Activated naive CD4-positive, alpha-beta T cell treated with anti-CD3 and anti-CD28 coated beads for 36 hours (primary cell): Measurements from ENCODE around the gene QRICH2. TPM values are rescaled to one million over a fixed set of nuclear protein-coding genes. Genes with fewer than 3 reads are reported as not detected.
A peak's percentile ranks its signal among the peaks of the same experiment; 100 is the strongest.

Experiments used
- CTCF ChIA-PET: fragments of 350-600 bp; sonication (Branson Sonifier 250); formaldehyde crosslinking; loops from one replicate; lab custom pipeline; 2021; ENCODE audit warnings: antibody characterized with exemption; lab: Charles Lee
- DNase-seq: peaks from one replicate; pipeline ENCODE4 v3.0.0-alpha.2; 2020
- H3K27ac Mint-ChIP-seq: one replicate; pipeline ENCODE4 v1.8.0; 2021; ENCODE audit warnings: mild to moderate bottlenecking, mixed read lengths
- H3K27me3 Mint-ChIP-seq: one replicate; pipeline ENCODE4 v1.8.0; 2021; ENCODE audit warnings: low read depth, mixed read lengths
- H3K36me3 Mint-ChIP-seq: one replicate; pipeline ENCODE4 v1.8.0; 2021; ENCODE audit warnings: low read depth, mixed read lengths
- H3K4me1 Mint-ChIP-seq: one replicate; pipeline ENCODE4 v1.8.0; 2021; ENCODE audit warnings: low read depth, mixed read lengths
- H3K4me3 Mint-ChIP-seq: one replicate; pipeline ENCODE4 v1.8.0; 2021; ENCODE audit warnings: mild to moderate bottlenecking, moderate library complexity, mixed read lengths
- H3K9me3 Mint-ChIP-seq: one replicate; pipeline ENCODE4 v1.8.0; 2021; ENCODE audit warnings: mixed read lengths
- intact Hi-C: fragments of 100-400 bp; cut with micrococcal nuclease; formaldehyde crosslinking; loops from one replicate; pipeline ENCODE4 v1.15.1; 2023
- total RNA-seq, 2 experiments: library from RNA; stranded (reverse); gene quantifications; one replicate each; pipeline ENCODE4 v1.2.3, GENCODE V29; 2021

The QRICH2 gene, protein sequence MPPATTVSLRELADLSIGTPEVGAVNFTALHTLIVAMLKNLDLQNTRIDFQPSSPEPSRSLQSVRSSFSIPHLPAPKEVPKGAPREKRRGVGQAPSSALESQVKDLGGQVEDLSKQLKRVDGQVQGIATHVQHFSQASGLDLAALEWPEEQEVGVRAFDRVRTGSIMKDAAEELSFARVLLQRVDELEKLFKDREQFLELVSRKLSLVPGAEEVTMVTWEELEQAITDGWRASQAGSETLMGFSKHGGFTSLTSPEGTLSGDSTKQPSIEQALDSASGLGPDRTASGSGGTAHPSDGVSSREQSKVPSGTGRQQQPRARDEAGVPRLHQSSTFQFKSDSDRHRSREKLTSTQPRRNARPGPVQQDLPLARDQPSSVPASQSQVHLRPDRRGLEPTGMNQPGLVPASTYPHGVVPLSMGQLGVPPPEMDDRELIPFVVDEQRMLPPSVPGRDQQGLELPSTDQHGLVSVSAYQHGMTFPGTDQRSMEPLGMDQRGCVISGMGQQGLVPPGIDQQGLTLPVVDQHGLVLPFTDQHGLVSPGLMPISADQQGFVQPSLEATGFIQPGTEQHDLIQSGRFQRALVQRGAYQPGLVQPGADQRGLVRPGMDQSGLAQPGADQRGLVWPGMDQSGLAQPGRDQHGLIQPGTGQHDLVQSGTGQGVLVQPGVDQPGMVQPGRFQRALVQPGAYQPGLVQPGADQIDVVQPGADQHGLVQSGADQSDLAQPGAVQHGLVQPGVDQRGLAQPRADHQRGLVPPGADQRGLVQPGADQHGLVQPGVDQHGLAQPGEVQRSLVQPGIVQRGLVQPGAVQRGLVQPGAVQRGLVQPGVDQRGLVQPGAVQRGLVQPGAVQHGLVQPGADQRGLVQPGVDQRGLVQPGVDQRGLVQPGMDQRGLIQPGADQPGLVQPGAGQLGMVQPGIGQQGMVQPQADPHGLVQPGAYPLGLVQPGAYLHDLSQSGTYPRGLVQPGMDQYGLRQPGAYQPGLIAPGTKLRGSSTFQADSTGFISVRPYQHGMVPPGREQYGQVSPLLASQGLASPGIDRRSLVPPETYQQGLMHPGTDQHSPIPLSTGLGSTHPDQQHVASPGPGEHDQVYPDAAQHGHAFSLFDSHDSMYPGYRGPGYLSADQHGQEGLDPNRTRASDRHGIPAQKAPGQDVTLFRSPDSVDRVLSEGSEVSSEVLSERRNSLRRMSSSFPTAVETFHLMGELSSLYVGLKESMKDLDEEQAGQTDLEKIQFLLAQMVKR (N-terminal part only)
- under 1 TPM; 0.52 TPM for total RNA-seq

DNA sequence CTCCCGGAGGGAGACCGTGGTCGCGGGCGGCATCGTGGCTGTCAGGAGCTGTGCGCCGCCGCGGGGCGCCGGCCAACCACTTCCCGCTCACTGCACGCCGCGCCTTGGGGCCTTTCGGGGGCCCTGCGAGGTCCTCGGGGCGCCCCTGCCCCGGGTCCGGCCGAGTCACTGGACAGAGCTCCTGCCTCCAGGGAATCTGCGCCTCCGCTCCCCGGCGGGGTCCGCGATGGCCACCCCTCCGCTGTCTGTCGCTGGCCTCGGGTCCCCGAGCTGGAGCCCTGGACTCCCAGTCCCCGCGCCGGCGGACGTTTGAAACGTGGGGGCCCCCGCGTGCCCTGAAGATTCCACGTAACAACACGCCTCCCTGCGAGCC is at the start of gene QRICH2:
TSS of gene QRICH2 (minus strand) at position 311 of the 373 bp plus-strand sequence. CDS start at position 33, 278 bp downstream.
- Mint-ChIP-seq H3K4me1 (no peaks in the 10 kb centered on the region), H3K4me3 (no peak within 1 kb of the TSS), H3K36me3 (peaks cover 6% of the 10 kb centered on the region), H3K27me3 (no peaks in the 10 kb centered on the region), H3K27ac (no peak within 1 kb of the TSS), H3K9me3 (no peaks in the 10 kb centered on the region)
- intact Hi-C loops = no loop called here
- no peak for DNase-seq
- CTCF ChIA-PET = interaction anchor here (1.1 to 2.9 kb wide), 2 partner anchors 9 to 90 kb away, joined by 3 to 16 read pairs; no protein-coding TSS in a partner anchor

DNA sequence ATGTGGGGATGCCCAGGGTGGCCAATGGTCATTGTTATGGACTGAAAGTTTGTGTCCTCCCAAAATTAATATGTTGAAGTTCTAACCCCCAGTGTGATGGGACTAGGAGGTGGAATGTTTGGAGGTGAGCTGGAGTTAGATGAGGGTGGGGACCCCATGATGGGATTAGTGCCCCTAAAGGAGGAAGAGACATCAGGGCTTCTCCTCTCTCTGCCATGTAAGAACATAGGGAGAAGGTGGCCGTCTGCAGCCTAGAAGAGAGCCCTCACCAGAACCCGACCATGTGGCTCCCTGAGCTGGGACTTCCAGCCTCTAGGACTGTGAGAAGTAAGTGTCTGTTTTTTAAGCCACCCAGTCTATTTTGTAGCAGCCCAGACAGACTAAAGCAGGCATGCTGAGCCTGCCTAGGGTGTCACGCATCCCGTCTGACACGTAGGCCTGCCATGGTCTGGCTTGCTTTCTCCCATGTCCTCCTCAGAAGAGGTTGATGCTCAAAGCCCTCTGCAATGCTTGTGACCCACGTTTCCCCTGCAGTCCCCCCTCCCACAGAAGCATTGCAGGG is 49.6 kb upstream of the QRICH2 start:
- Mint-ChIP-seq H3K9me3 (no peaks in the 10 kb centered on the region), H3K4me1 (peaks cover 11% of the 10 kb centered on the region), H3K36me3 (peaks cover 1% of the 10 kb centered on the region), H3K27me3 (no peaks in the 10 kb centered on the region), H3K4me3 (no peak overlapping the region), H3K27ac (no peak overlapping the region)
- intact Hi-C loops = no loop called here
- DNase-seq = no peak
- CTCF ChIA-PET = no interaction called here

DNA sequence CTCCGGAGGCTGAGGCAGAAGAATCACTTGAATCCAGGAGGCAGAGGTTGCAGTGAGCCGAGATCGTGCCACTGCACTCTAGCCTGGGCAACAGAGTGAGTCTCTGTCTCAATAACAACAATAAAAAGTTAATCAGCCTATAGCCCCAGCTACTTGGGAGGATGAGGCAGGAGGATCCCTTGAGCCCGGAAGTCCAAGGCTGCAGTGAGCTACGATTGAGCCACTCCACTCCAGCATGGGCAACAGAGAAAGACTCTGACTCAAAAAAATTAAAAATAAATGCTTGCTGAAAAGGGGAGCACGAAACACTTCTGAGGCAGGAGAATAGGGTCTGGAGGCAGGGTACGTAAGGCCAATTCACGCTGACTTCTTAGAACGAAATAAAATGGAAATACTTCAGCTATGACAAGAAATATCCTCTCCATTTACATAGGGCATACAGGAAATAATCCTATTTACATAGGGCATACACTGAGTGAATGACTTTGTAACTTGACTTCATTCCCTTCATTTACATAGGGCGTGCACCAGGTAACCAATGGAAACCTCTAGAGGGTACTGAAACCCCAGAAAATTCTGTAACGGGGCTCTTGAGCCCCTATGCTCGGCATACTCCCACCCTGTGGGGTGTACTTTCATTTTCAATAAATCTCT is 48.9 kb upstream of the QRICH2 start:
- Mint-ChIP-seq H3K4me3 (no peak overlapping the region), H3K27me3 (no peaks in the 10 kb centered on the region)
- intact Hi-C loops = no loop called here

GRCh38 chr17:76354747-76355310 is 46.8 kb upstream of the QRICH2 start:
- Mint-ChIP-seq H3K27me3 (no peaks in the 10 kb centered on the region), H3K27ac (no peak overlapping the region), H3K4me3 (peak overlapping the region; percentile 94), H3K4me1 (peaks cover 19% of the 10 kb centered on the region), H3K36me3 (peaks cover 1% of the 10 kb centered on the region), H3K9me3 (no peaks in the 10 kb centered on the region)
- DNase-seq = no peak
- CTCF ChIA-PET = interaction anchor here (0.9 to 4.5 kb wide), 2 partner anchors 30 to 43 kb away, joined by 5 to 30 read pairs; partner anchors contain the start of gene SPHK1
- intact Hi-C loops = loop anchor here (1.0 kb wide), 2 partner anchors 28 to 414 kb away; partner anchors contain the start of gene FBF1

More for the DNA sequence above, 48.9 kb upstream of the QRICH2 start:
- peaks cover 1% of the 10 kb centered on the region for H3K36me3 Mint-ChIP-seq
- H3K9me3 Mint-ChIP-seq = no peaks in the 10 kb centered on the region
- no peak overlapping the region for H3K27ac Mint-ChIP-seq
- CTCF ChIA-PET = no interaction called here
- H3K4me1 Mint-ChIP-seq = peaks cover 16% of the 10 kb centered on the region
- DNase-seq = no peak

DNA sequence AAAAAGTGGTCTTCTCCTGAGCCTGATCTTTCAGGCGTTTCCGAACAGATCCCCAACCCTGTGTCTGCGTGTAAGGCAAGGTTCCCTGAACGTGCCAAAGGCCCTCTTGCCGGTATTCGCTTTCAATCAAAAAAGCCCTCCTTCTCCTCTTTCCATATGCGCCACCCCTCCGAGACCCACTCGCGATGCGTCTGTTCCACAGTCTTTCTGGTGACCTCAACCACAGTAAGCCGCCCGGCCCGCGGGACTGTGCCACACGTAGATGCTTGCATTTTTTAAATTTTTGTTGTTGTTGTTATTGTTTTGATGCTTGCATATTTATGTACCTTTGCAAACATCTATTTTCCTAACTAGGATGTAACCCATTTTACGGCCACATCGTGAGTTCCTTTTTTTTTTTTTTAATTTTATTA is 46.2 kb upstream of the QRICH2 start:
- Mint-ChIP-seq H3K36me3 (peaks cover 1% of the 10 kb centered on the region), H3K27me3 (no peaks in the 10 kb centered on the region), H3K4me1 (peaks cover 19% of the 10 kb centered on the region), H3K27ac (peak overlapping the region; percentile 98), H3K4me3 (peak overlapping the region; percentile 94), H3K9me3 (no peaks in the 10 kb centered on the region)
- DNase-seq = no peak
- intact Hi-C loops = loop anchor here (1.0 kb wide), 2 partner anchors 29 to 413 kb away; partner anchors contain the start of gene FBF1
- CTCF ChIA-PET = interaction anchor here (0.6 to 4.5 kb wide), 7 partner anchors 26 to 228 kb away, joined by 3 to 30 read pairs (median 4); partner anchors contain the start of gene SPHK1

DNA sequence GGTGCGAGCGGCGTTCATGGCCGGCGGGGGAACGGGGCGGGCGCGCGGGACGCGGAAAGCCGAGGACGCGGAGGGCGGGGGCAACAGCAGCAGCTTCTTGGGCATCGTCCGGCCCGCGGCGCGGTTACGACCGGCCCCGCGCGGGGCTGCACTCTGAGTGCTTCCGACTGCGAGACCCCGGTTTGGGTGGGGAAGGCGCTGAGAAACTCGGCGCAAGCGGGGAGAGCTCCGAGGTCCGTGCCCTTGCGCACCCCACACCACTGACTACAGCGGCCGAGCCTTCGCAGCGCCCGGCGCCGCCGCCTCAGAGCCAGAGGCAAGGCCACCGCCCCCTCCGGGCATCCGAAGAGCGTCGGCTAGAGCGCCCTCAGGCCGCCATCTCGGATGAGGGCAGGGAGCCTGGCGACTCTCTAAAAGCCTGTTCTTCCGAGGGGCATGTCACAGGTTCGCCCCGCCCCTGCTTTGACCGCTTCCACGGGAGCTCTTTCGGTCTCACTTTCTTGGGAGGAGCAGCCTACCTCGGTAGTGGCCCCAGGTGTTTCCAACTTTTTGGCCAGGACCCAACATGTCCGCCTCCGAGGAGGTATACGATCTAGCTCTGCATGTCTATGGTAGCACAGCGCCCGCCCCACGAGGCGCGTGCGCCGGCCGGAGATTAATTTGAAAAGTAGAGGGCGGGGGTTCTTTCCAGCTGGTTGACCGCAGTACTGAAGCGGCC is 45.7 kb upstream of the QRICH2 start, which contains the start of gene PRPSAP1:
TSS of gene PRPSAP1 (minus strand) at position 318 of the 718 bp plus-strand sequence. CDS start at position 105, 213 bp downstream.
- Mint-ChIP-seq H3K9me3 (no peaks in the 10 kb centered on the region), H3K27ac (peak within 1 kb of the TSS; percentile 98), H3K27me3 (no peaks in the 10 kb centered on the region), H3K4me3 (peak within 1 kb of the TSS; percentile 94), H3K36me3 (peaks cover 1% of the 10 kb centered on the region), H3K4me1 (peaks cover 19% of the 10 kb centered on the region)
- intact Hi-C loops = loop anchor here (1.0 kb wide), 3 partner anchors 30 to 412 kb away; partner anchors contain the start of genes FBF1 and RHBDF2
- CTCF ChIA-PET = interaction anchor here (0.6 to 4.5 kb wide), 10 partner anchors 22 to 339 kb away, joined by 3 to 30 read pairs (median 3); partner anchors contain the start of gene SPHK1
- DNase-seq = peak; percentile 87

- DNase-seq = peak; percentile 13
- CTCF ChIA-PET = interaction anchor here (0.7 to 4.5 kb wide), 10 partner anchors 23 to 412 kb away, joined by 3 to 30 read pairs (median 3); partner anchors contain the start of gene SPHK1
- Mint-ChIP-seq H3K4me1 (peaks cover 19% of the 10 kb centered on the region), H3K36me3 (peaks cover 1% of the 10 kb centered on the region), H3K4me3 (peak overlapping the region; percentile 94), H3K27me3 (no peaks in the 10 kb centered on the region), H3K27ac (peak overlapping the region; percentile 37), H3K9me3 (no peaks in the 10 kb centered on the region)
- intact Hi-C loops = loop anchor here (1.0 kb wide), 1 partner anchor 148 kb away; the partner anchor contains the start of gene RHBDF2
These were observed 45.0 kb upstream of the QRICH2 start for GRCh38 chr17:76353004-76353598.

GRCh38 chr17:76351526-76352071 is 43.5 kb upstream of the QRICH2 start:
- no peak for DNase-seq
- Mint-ChIP-seq H3K4me3 (no peak overlapping the region), H3K36me3 (peaks cover 9% of the 10 kb centered on the region), H3K9me3 (no peaks in the 10 kb centered on the region), H3K27me3 (no peaks in the 10 kb centered on the region), H3K4me1 (peaks cover 19% of the 10 kb centered on the region), H3K27ac (no peak overlapping the region)
- intact Hi-C loops = no loop called here
- CTCF ChIA-PET = interaction anchor here (0.7 to 4.5 kb wide), 3 partner anchors 34 to 896 kb away, joined by 3 to 30 read pairs (median 3); partner anchors contain the start of gene SPHK1

DNA sequence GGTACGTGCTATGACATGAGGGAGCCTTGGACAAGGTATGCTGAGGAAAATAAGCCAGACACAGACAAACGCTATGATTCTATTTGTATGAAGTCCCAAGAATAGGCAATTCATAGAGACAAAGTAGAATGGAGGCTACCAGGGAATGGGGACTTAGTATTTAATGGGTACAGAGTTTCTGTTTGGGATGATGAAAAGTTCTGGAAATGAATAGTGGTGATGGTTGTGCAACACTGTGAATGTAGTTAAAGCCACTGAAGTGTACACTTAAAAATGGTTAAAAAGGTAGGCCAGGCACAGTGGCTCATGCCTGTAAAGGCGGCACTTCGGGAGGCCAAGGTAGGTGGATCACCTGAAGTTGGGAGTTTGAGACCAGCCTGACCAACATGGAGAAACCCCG is 42.4 kb upstream of the QRICH2 start:
- CTCF ChIA-PET = interaction anchor here (0.6 kb wide), 1 partner anchor 31 kb away, joined by 3 read pairs; no protein-coding TSS in a partner anchor
- intact Hi-C loops = no loop called here
- no peaks in the 10 kb centered on the region for H3K9me3 Mint-ChIP-seq
- H3K27ac Mint-ChIP-seq = no peak overlapping the region
- H3K27me3 Mint-ChIP-seq = no peaks in the 10 kb centered on the region
- H3K4me3 Mint-ChIP-seq = no peak overlapping the region
- H3K4me1 Mint-ChIP-seq = peaks cover 19% of the 10 kb centered on the region
- DNase-seq = no peak
- peaks cover 17% of the 10 kb centered on the region for H3K36me3 Mint-ChIP-seq
